ENCODE measurements around the gene DNAJC15. TPM values are rescaled to one million over a fixed set of nuclear protein-coding genes. Genes with fewer than 3 reads are reported as not detected.
"Not testable (repeated sequence)": the region's sequence is repeated elsewhere in the genome, so short reads cannot be mapped to it uniquely, and the experiment has no call there.

Gene DNAJC15
- total RNA-seq, 2 experiments from 2014 or later, result 2.2 TPM; not detected in 1

DNA sequence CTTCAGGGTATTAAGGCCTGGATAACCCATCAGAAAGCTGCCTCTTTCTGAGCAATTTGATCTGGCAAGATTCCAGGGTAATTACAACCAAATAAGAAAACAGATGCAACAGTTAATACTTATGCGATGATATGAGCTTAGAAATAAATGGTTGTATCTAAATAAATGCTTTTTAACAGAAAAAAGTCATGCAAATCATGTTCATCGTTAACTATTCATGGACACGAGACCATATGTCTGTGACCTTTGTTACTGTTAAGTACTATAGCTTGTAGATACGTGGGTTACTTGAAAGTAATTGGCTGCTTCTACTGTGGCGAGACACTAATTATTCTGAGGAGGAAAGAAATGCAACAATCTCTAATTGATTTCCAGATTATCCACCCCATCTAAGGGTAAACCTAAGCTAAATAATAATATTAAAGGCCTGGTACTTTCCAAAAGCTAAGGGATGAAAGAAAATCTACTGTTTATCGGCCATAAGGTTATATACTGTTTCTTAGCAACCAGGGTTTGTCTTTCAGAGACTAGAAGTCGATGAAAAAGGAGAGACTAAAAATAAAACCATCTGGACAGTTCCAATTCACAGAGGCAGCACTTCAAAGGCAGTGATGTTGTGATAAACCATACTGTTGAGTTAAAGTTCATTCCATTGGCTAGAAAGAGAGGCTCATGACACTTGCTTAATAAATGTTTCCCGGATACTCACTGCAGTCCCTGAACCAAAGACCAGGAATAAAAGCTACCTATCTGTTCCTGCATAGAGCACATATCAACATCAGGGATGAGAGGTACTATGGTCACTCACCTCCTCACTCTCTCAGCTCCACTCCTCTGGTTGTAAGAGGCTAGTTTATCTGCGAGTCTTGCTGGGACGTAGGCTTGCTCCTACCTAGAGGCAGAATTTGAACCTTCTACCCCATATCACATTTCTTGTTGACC is 32.8 kb upstream of the DNAJC15 start:
- Histone ChIP-seq H3K4me1 (ENCODE audit: insufficient read depth, low read length, poor library complexity, severe bottlenecking) (peaks cover 15% of the 10 kb centered on the region), H3K79me2 (ENCODE audit: insufficient read depth, low read depth, low read length) (no peaks in the 10 kb centered on the region), H3K9me3 (ENCODE audit: low read length) (no peaks in the 10 kb centered on the region), H4K20me1 (ENCODE audit: insufficient read depth, low read length) (no peaks in the 10 kb centered on the region), H3K27ac (ENCODE audit: low read depth, low read length, poor library complexity, severe bottlenecking) (no peak overlapping the region), H3K9me2 (ENCODE audit: insufficient read depth, low read length) (no peaks in the 10 kb centered on the region), H2AFZ (ENCODE audit: low read length) (no peak overlapping the region), H3K4me3 (ENCODE audit: low read depth, low read length, poor library complexity, severe bottlenecking) (no peak overlapping the region), H3K36me3 (ENCODE audit: insufficient read depth, low read length) (no peaks in the 10 kb centered on the region), H3K4me2 (ENCODE audit: low read length) (no peak overlapping the region)
- CTCF ChIA-PET (ENCODE audit: unreplicated experiment), result no interaction called here
- no peak for TF ChIP-seq EZH2phosphoT487 (IDR thresholded peaks at IDR 0.05; ENCODE audit: borderline replicate concordance, low read depth, low read length)
- TF ChIP-seq, protein P1, sequence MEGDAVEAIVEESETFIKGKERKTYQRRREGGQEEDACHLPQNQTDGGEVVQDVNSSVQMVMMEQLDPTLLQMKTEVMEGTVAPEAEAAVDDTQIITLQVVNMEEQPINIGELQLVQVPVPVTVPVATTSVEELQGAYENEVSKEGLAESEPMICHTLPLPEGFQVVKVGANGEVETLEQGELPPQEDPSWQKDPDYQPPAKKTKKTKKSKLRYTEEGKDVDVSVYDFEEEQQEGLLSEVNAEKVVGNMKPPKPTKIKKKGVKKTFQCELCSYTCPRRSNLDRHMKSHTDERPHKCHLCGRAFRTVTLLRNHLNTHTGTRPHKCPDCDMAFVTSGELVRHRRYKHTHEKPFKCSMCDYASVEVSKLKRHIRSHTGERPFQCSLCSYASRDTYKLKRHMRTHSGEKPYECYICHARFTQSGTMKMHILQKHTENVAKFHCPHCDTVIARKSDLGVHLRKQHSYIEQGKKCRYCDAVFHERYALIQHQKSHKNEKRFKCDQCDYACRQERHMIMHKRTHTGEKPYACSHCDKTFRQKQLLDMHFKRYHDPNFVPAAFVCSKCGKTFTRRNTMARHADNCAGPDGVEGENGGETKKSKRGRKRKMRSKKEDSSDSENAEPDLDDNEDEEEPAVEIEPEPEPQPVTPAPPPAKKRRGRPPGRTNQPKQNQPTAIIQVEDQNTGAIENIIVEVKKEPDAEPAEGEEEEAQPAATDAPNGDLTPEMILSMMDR (conservative IDR thresholded peaks at IDR 0.05; ENCODE audit: low read length), result no peak
- DNase-seq (ENCODE audit: low spot score), result no peak
- POLR2A ChIA-PET, result interaction anchor here (0.7 kb wide), 1 partner anchor 380 kb away, joined by 3 read pairs; no protein-coding TSS in a partner anchor
- BruUV-seq (replicated peaks), result no TSS peak
- intact Hi-C loops (cut with micrococcal nuclease; ENCODE audit: unreplicated experiment), result no loop called here

DNA sequence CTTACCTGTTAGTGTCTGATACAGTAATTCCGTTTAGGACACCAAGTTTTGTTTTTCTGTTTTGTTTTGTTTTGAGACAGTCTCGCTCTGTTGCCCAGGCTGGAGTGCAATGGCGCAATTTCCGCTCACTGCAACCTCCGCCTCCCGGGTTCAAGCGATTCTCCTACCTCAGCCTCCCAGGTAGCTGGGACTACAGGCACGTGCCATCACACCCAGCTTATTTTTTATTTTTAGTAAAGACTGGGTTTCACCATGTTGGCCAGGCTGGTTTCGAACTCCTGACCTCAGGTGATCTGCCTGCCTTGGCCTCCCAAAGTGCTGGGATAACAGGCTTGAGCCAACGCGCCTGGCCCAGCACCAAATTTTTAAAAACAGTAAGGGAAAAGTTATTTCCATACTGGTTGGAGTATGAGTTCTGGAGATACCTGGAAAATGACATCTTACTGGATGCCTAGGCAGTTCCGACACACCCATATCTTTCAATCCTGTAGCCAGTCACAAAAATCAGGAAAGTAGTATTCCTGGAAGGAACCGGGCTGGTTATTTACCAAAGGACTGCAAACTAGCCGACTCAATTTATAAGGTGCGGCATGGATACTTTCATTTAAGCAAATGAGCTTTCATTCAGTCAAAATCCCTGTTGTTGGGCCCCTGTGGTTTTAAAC is 32.0 kb upstream of the DNAJC15 start:
- Histone ChIP-seq H3K4me1 (ENCODE audit: insufficient read depth, low read length, poor library complexity, severe bottlenecking) (peaks cover 15% of the 10 kb centered on the region), H2AFZ (ENCODE audit: low read length) (peak overlapping the region; percentile 90), H3K4me3 (ENCODE audit: low read depth, low read length, poor library complexity, severe bottlenecking) (peak overlapping the region; percentile 63), H3K4me2 (ENCODE audit: low read length) (peak overlapping the region; percentile 82)
- CTCF ChIA-PET (ENCODE audit: unreplicated experiment); intact Hi-C loops (cut with micrococcal nuclease; ENCODE audit: unreplicated experiment); H3K27ac ChIP-seq (ENCODE audit: low read depth, low read length, poor library complexity, severe bottlenecking); H3K79me2 ChIP-seq (ENCODE audit: insufficient read depth, low read depth, low read length); BruUV-seq (replicated peaks); H3K9me2 ChIP-seq (ENCODE audit: insufficient read depth, low read length); H3K9me3 ChIP-seq (ENCODE audit: low read length); H3K36me3 ChIP-seq (ENCODE audit: insufficient read depth, low read length); DNase-seq (ENCODE audit: low spot score); H4K20me1 ChIP-seq (ENCODE audit: insufficient read depth, low read length): not testable (repeated sequence)
- POLR2A ChIA-PET, result interaction anchor here (0.6 kb wide), 1 partner anchor 8 kb away, joined by 3 read pairs; no protein-coding TSS in a partner anchor

DNA sequence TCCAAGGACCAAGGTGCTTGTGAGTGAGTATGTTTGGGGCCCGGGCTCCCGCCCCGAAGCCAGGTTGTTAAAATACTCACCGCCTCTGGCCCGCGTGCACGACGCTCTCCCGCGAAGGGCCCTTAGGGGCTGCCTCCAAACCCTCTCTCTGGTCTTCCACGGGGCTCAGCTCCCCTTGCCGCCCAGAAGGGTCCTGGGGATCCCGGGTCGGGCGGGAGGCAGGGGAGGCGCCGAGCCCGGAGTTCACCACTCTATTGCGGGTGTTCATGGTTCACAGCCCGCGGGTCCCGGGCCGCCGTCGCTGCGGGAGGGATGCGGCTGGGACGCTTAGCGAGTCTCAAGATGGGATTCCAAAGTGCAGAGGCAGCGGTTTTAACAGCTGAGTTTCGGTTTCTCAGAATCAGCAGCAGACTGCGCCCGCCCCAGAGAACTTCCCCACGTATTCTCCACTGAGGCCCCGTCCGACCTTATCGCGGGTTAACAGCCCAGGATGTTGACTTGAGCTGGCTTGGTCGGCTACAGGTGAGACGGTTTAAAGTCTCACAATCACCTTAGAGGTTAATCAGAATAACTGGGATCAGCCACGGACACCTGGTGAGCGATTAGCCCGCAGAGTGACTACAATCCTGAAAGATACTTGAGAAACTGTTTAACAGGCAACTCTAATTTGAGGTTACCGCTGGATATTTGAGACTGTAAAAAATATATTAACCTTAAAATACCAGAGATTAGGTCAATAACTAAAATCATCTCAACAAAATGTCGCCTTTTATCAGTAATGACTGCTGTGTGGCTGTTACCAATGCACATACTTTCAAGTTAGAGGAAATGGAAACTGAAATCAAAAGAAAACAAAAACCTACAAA is 31.3 kb upstream of the DNAJC15 start, which contains the start of gene EPSTI1:
EPSTI1 (minus strand) TSS at position 344 of the 866 bp plus-strand sequence; CDS start at position 268, 76 bp downstream.
- intact Hi-C loops (cut with micrococcal nuclease; ENCODE audit: unreplicated experiment), result no loop called here
- no TSS peak for BruUV-seq (replicated peaks)
- Histone ChIP-seq H3K4me3 (ENCODE audit: low read depth, low read length, poor library complexity, severe bottlenecking) (peak within 1 kb of the TSS; percentile 63), H3K4me1 (ENCODE audit: insufficient read depth, low read length, poor library complexity, severe bottlenecking) (peaks cover 15% of the 10 kb centered on the region), H3K9me2 (ENCODE audit: insufficient read depth, low read length) (no peaks in the 10 kb centered on the region), H3K4me2 (ENCODE audit: low read length) (peak within 1 kb of the TSS; percentile 82), H3K9me3 (ENCODE audit: low read length) (no peaks in the 10 kb centered on the region), H2AFZ (ENCODE audit: low read length) (peak within 1 kb of the TSS; percentile 90), H4K20me1 (ENCODE audit: insufficient read depth, low read length) (no peaks in the 10 kb centered on the region), H3K36me3 (ENCODE audit: insufficient read depth, low read length) (no peaks in the 10 kb centered on the region), H3K79me2 (ENCODE audit: insufficient read depth, low read depth, low read length) (no peaks in the 10 kb centered on the region), H3K27ac (ENCODE audit: low read depth, low read length, poor library complexity, severe bottlenecking) (peak within 1 kb of the TSS; percentile 9)
- POLR2A ChIA-PET, result interaction anchor here (0.6 kb wide), 2 partner anchors 9 to 456 kb away, joined by 3 read pairs; no protein-coding TSS in a partner anchor
- no peak for TF ChIP-seq EZH2phosphoT487 (IDR thresholded peaks at IDR 0.05; ENCODE audit: borderline replicate concordance, low read depth, low read length)
- TF ChIP-seq, protein P1 (conservative IDR thresholded peaks at IDR 0.05; ENCODE audit: low read length), result no peak
- DNase-seq (ENCODE audit: low spot score), result peak; percentile 75
- CTCF ChIA-PET (ENCODE audit: unreplicated experiment), result no interaction called here
